NCI-H2171 (cell line): Measurements from ENCODE around the gene PPM1H.

Experiments used
- DNase-seq: peaks from one replicate; lab custom pipeline; 2025; lab: John Stamatoyannopoulos, UW

PPM1H gene

GRCh38 chr12:62799126-62799736 lies 135.7 kb downstream of the PPM1H start:
- DNase-seq = peak; percentile 59

- no peak for DNase-seq
Measured at GRCh38 chr12:62794218-62794583, 140.7 kb downstream of the PPM1H start.

- DNase-seq = peak; percentile 83
Measured at GRCh38 chr12:62793256-62794217, 141.4 kb downstream of the PPM1H start.

GRCh38 chr12:62792236-62792870 lies 142.6 kb downstream of the PPM1H start:
- no peak for DNase-seq

GRCh38 chr12:62789851-62790250 lies 145.1 kb downstream of the PPM1H start:
- DNase-seq = no peak

- DNase-seq = no peak
Measured at GRCh38 chr12:62787611-62788010, 147.3 kb downstream of the PPM1H start.

GRCh38 chr12:62787023-62787422 lies 147.9 kb downstream of the PPM1H start:
- no peak for DNase-seq

- DNase-seq = no peak
Measured at GRCh38 chr12:62785941-62786559, 148.9 kb downstream of the PPM1H start.

GRCh38 chr12:62784576-62784975 lies 150.4 kb downstream of the PPM1H start:
- no peak for DNase-seq

- DNase-seq = no peak
Measured at GRCh38 chr12:62783881-62784280, 151.1 kb downstream of the PPM1H start.

- DNase-seq = no peak
Measured at GRCh38 chr12:62781136-62781880, 153.6 kb downstream of the PPM1H start.

- DNase-seq = no peak
Measured at GRCh38 chr12:62779488-62779887, 155.5 kb downstream of the PPM1H start.

- DNase-seq = no peak
Measured at GRCh38 chr12:62778187-62778586, 156.8 kb downstream of the PPM1H start.

- DNase-seq = no peak
Measured at GRCh38 chr12:62776997-62777396, 158.0 kb downstream of the PPM1H start.

GRCh38 chr12:62776575-62776974 lies 158.4 kb downstream of the PPM1H start:
- no peak for DNase-seq

GRCh38 chr12:62774794-62775193 lies 160.2 kb downstream of the PPM1H start:
- no peak for DNase-seq

- DNase-seq = no peak
Measured at GRCh38 chr12:62772416-62772955, 162.5 kb downstream of the PPM1H start.

GRCh38 chr12:62771828-62772227 lies 163.1 kb downstream of the PPM1H start:
- no peak for DNase-seq

GRCh38 chr12:62770381-62770780 lies 164.6 kb downstream of the PPM1H start:
- DNase-seq = no peak

GRCh38 chr12:62769076-62769619 lies 165.8 kb downstream of the PPM1H start:
- DNase-seq = no peak

- no peak for DNase-seq
Measured at GRCh38 chr12:62767946-62768345, 167.0 kb downstream of the PPM1H start.
